Superior temporal gyrus (tissue), 1 donor: Measurements from ENCODE around the gene CD109.

Source experiments
- DNase-seq: peaks from one replicate; pipeline ENCODE4 v3.0.0-alpha.2; 2016; ENCODE audit errors: extremely low spot score

Gene CD109

GRCh38 chr6:73727114-73727513 is 31.1 kb downstream of the CD109 start:
- no peak for DNase-seq

GRCh38 chr6:73728548-73729205 is 32.7 kb downstream of the CD109 start:
- no peak for DNase-seq

- DNase-seq: no peak
These were observed 35.3 kb downstream of the CD109 start for GRCh38 chr6:73731285-73731684.

- DNase-seq: peak; percentile 83
These were observed 37.1 kb downstream of the CD109 start for GRCh38 chr6:73732845-73733675.

- no peak for DNase-seq
These were observed 37.8 kb downstream of the CD109 start for GRCh38 chr6:73733791-73734190.

- DNase-seq: no peak
These were observed 38.9 kb downstream of the CD109 start for GRCh38 chr6:73734832-73735453.

GRCh38 chr6:73738367-73739028 is 42.5 kb downstream of the CD109 start:
- DNase-seq: no peak

GRCh38 chr6:73739096-73739495 is 43.1 kb downstream of the CD109 start:
- DNase-seq: peak; percentile 94

GRCh38 chr6:73742433-73742832 is 46.4 kb downstream of the CD109 start:
- no peak for DNase-seq

- DNase-seq: no peak
These were observed 47.1 kb downstream of the CD109 start for GRCh38 chr6:73743081-73743480.

GRCh38 chr6:73743556-73743955 is 47.6 kb downstream of the CD109 start:
- no peak for DNase-seq

GRCh38 chr6:73746787-73747186 is 50.8 kb downstream of the CD109 start:
- no peak for DNase-seq

- DNase-seq: no peak
These were observed 51.3 kb downstream of the CD109 start for GRCh38 chr6:73747289-73747688.

- DNase-seq: no peak
These were observed 56.9 kb downstream of the CD109 start for GRCh38 chr6:73752943-73753342.

GRCh38 chr6:73766040-73766439 is 70.0 kb downstream of the CD109 start:
- no peak for DNase-seq

GRCh38 chr6:73768558-73768957 is 72.6 kb downstream of the CD109 start:
- DNase-seq: no peak

GRCh38 chr6:73769976-73770375 is 74.0 kb downstream of the CD109 start:
- DNase-seq: no peak

- no peak for DNase-seq
These were observed 78.3 kb downstream of the CD109 start for GRCh38 chr6:73774311-73774774.

GRCh38 chr6:73779943-73780342 is 83.9 kb downstream of the CD109 start:
- DNase-seq: no peak

GRCh38 chr6:73782911-73783310 is 86.9 kb downstream of the CD109 start:
- DNase-seq: no peak

- DNase-seq: no peak
These were observed 88.9 kb downstream of the CD109 start for GRCh38 chr6:73784726-73785505.
